Activated CD4-positive, alpha-beta T cell treated with anti-CD3 and anti-CD28 coated beads for 24 hours (primary cell): ENCODE data around the gene U2AF2.

Experiments used
- DNase-seq, 2 donors: peaks; one replicate each; pipeline ENCODE4 v3.0.0-alpha.2; 2020; ENCODE audit warnings: low read depth in 2 of 2

U2AF2 gene

DNA sequence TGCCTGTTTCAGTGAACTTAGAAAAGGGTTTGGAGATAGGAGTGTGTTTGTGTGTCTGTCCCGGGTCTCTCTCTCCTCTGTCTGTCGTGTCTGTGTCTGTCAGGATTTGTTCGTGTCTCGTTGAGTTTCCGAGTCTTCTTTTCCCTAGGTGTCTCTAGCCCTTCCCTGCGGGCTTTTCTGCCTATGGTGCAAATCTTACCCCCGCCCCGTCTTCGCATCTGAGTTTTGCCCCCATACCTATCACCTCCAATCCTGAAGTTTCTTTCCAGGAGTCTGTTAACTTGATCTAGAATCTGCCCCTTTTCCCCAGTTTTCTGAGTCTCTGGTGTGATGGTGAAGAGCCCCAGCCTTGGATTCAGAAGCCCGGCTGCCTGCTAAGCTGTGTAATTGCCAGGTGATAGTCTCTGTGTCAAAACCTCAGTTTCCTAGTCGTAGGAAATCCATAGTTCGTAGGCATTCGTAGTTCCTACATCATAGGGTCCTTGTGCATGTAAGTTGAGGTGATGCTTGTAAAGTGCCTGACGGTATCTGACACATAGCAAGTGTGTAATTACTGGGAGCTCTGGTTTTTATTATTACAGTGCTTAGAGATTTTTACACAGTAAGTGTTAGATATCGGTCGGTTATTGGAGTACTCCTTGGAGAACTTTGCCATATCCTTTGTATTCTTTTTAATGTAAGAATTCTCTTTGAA, 21.0 kb downstream of the U2AF2 start:
- DNase-seq, result no peak

DNA sequence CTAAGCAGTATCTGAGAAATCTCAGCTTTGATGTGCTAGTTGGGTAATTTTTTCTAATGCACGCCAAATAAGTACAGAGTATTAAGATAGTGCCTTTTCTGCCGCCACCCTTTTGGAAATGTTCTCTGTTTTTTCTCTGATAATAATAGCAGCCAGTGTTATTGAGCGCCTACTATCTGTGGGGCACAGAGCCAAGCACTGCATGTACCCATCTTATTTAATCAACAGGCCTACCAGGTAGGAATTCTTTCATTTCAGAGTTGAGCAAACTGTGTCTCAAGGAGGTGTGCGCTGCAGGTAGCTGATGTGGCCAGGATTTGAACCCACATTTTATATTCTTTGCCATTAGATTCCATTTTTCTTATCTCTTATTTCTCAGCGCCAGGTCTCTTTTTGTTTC, 21.5 kb downstream of the U2AF2 start:
- no peak for DNase-seq

GRCh38 chr19:55676889-55677505, 22.2 kb downstream of the U2AF2 start:
- no peak for DNase-seq

DNA sequence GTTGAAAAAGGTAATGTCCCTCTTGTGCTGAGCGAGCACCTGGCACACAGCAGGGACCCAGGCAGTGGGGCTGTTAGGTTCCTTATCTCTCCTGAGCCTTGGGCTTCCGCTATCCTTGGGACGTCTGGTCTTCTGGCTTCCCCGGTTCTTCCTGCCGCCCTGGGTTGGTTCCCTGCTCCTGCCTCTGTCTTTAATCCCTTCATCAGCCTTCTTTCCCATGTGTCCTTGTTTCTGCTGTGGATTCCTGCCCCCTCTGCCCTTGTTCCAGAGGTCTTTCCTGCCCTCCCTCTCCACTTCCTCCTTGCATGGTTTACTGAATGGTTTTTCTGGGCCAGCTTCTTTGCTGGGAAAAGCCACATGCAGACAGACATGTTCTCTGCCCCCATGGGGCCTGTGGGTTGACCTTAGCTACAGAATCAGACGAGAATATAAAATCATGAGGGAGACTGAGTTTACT, 22.8 kb downstream of the U2AF2 start:
- no peak for DNase-seq

- no peak for DNase-seq
These were observed 23.4 kb downstream of the U2AF2 start for GRCh38 chr19:55678121-55678671.

DNA sequence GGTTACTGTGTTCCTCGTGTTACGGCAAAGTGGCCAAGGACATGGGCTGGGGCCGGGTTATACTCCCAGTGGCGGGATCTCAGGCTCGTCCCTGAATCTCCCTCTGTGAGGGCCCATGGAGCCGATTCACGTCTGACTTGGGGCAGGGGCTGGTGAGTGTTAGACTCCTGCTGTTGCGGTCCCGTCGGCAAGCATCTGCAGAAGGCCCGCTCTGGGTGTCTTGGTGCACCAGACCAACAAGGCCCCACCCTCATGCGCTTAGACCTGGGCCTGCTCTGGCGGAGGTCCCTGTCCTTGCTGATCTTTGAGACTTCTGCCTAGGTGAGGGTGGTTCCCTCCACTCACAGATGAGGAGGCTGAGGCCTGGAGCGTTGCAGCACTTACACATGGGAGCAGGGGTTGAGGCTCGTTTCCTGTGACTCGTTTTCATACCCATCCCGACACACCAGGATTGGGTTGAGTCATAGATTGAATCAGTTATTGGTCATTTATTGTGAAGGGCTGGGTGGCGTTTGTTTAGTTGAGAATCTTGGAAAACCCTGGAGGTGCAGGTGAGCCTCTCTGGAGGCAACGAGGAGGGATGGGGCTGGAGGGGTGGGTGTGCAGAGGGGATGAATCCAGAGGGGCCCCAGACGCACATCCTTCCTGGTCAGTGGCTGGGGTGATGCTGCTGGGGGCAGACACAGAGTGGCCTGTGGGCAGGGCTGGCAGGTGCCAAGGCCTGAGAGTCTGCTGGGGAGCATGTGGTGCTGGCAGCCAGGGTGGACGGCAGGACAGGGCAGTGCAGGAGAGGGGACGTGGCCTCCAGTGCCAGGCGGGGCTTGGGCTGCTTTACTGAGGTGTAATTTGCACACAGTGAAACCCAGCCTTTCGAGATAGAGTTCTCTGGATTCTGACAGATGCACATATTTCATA, 24.8 kb downstream of the U2AF2 start:
- DNase-seq, result no peak

GRCh38 chr19:55680339-55681130, 25.7 kb downstream of the U2AF2 start:
- no peak for DNase-seq

DNA sequence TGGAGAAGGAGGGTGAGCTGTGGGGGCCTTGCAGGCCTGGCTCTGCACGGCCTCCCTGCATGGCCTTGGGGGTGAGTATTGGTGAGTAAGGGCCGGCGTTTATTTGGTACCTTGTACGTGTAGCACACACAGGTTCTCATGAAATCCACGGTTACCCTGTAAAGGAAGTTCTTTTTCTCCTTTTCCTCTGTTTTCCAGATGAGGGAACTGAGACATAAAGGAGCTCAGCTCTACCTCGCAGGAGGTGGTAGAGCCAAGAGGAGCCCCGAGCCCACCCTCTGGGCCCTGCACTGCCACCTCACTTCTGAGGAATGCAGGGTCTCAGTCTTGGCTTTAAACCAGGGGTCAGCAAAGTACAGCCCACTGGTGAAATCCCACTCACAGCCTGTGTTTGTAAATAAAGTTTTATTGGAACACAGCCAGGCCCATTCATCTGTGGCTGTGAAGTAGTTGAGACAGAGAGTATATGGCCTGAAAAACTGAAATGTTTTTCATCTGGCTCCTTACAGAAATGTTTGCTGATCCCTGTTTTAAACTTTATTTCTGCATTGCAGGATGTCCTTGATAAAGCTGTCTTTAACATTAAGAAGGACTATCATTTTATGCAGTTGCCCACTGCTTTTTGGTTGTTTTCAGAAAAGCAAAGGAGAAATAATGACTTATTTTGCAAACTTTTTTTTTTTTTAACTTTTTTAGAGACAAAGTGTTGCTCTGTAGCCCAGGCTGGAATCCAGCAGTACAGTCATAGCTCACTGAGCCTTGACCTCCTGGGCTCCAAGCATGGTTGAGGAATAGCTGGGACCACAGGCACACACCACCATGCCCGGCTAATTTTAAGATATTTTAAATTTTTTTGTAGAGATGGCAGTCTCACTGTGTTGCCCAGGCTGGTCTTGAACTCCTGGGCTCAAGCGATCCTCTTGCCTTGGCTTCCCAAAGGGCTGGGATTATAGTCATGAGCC, 26.6 kb downstream of the U2AF2 start:
- DNase-seq, result no peak

DNA sequence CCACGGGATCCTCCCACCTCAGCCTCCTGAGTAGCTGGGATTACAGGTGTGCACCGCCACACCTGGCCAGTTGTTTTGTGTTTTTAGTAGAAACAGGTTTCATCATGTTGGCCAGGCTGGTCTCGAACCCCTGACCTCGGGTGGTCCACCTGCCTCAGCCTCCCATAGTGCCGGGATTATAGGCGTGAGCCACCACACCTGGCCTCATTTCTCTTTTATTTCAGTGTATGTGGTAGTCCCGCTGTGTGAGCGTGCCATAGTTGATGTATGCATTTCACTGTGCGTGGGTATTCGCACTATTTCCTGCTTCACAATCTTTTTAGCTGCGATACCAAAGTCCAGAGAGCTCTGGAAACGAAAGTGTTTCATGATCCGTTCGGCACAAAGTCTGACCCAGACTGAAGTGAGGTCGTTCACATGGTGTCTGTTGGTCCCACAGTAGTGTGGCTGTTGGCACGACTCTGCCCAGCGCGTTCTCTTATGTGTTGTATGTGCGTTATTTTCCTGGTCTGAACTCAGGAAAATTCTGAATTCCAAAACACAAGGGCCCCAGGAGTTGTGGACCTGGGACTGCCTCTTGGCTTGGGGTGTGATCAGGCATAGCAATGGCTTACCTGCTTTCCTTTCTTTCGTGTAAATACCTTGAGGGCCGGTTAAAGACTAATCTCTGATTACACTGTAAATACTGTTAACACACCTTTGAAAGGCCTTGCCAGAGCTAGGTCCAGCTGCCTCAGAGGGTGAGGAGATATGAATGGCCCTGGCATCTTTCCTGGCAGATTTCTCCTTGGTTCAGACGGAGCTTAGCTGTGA, 28.8 kb downstream of the U2AF2 start:
- no peak for DNase-seq

GRCh38 chr19:55684946-55685681, 30.3 kb downstream of the U2AF2 start:
- no peak for DNase-seq

DNA sequence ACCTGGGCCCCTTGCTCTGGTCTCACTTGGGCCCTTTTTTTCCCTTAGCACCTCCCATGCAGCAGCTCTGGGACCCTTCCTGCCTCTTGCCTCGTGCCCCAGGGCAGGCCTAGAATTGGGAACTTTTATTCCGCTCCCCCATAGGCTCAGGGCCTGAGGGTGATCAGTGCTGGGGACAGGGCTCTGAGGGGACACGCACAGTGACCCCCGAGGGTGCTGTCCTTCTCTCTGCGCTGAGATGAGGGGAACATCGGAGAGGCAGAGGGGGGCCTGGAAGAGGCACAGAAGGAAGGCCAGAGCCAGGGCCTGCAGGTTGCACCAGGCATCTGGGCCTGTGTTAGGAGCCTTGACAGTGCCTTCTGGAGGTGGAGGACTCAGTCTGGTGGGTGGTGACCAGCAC, 30.9 kb downstream of the U2AF2 start:
- DNase-seq, result no peak

- DNase-seq, result no peak
These were observed 31.6 kb downstream of the U2AF2 start for GRCh38 chr19:55686311-55687050.

- DNase-seq, result no peak
These were observed 32.7 kb downstream of the U2AF2 start for GRCh38 chr19:55687281-55688201.

DNA sequence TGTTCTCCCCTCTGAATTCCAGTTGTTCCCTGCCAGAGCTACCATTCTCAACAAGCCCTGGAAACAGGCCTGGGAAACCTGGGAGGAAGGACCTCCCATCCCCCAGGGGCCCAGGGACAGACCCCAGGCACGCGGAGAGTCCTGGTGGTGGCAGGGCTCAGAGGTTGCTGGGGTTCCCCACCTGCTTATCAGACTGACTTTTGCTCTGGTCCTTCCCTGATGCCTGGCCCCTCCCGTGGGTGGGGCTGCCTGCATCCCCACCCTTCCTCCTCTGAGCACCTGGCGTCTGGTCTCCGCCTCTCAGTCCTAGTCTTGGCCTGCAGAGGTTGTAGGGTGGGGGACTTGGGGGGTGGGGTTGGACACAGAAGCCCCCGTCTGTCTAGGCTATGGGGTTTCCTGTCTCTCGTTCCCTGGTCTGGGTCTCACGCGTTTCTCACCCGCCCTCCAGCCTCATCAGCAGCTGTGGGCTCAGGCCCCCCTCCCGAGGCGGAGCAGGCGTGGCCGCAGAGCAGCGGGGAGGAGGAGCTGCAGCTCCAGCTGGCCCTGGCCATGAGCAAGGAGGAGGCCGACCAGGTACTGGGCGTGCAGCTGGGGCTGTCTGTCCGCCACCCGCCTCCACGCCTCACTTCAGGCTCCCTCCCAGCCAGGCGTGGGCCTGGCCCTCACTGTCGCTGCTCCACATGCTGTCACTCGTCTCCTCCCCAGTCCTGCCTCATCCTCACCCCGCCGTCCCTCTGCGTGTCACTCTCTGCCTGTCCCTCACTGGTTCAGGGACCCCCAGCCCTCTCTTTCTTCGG, 33.8 kb downstream of the U2AF2 start:
- DNase-seq, result no peak

DNA sequence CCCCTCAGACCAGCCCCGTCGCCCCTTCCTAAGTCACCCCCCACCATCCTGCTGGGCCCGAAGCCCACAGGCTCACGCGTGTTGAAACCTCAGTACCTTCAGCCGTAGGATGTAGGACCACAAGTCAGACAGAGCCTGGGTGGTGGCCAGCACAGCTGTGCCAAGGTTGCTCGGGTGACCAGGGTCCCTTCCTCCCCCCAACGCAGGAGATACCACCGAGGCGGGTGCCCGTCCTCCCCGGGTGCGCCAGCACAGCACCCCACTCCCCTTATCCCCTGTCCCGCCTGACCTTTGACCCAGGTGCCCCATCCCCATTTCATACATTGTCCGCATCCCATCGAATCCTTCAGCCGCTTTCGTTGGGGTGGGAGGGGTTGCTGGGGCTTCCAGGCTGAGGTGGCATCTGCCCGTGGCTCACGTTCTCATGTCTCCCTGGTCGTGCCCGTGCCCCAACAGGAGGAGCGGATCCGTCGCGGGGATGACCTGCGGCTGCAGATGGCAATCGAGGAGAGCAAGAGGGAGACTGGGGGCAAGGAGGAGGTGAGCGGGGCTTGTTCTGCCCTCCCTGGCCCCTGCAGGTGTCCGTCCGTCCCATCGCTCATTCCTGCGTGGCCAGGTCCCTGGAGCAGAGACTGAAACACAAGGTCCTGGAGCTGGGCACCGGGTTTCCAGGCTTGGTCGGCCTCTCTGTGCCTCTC, 34.7 kb downstream of the U2AF2 start:
- DNase-seq, result no peak
